K562 (cell line): ENCODE data around the gene ZSCAN21. TPM values are rescaled to one million over a fixed set of nuclear protein-coding genes. Genes with fewer than 3 reads are reported as not detected.
A peak's percentile ranks its signal among the peaks of the same experiment; 100 is the strongest.

Experiments used
- ATAC-seq: fragments of 200-7000 bp; cut with Tn5 transposase; 3 replicates; pipeline ENCODE4 v1.9.1; 2020; ENCODE audit warnings: moderate library complexity
- Bru-seq: library from RNA; stranded (reverse); fragments of 400-500 nt; gene quantifications from one replicate; lab custom pipeline; 2021; lab: Mats Ljungman, UMichigan
- BruChase-seq, 2 experiments: library from RNA; stranded (reverse); fragments of 400-500 nt; gene quantifications; one replicate each; lab custom pipeline; 2021; lab: Mats Ljungman, UMichigan
- BruUV-seq: library from RNA; stranded (reverse); fragments of 400-500 nt; replicated peaks from 2 replicates; lab custom pipeline; 2021; lab: Mats Ljungman, UMichigan
- CTCF ChIA-PET: fragments of 300-600 bp; formaldehyde crosslinking; extraction: SDS; loops from one replicate; lab custom pipeline; 2021; ENCODE audit warnings: low intra/inter-chr PET ratio; lab: Yijun Ruan, JAX
- POLR2A ChIA-PET: fragments of 300-600, 350-650 bp; sonication (Branson Sonifier 250); formaldehyde crosslinking; extraction: SDS; loops from one replicate; lab custom pipeline; 2021; ENCODE audit warnings: antibody characterized with exemption, inconsistent platforms; lab: Yijun Ruan, JAX
- DNase-seq, 4 experiments: peaks; one replicate each; pipeline versions ENCODE4 v3.0.0 to v3.0.0-alpha.2; 2011 to 2018; ENCODE audit warnings: low spot score in 3 of 4, mixed read lengths in 3 of 4; ENCODE audit errors: extremely low read depth in 1 of 4
- FAIRE-seq: peaks from 2 replicates; lab custom pipeline; 2011; peaks lifted over from hg19 to GRCh38; lab: Jason Lieb, UNC
- H2AFZ ChIP-seq: 2 replicates; pipeline ENCODE4 v1.6.0; 2011; ENCODE audit warnings: low read depth, low read length, control low read depth, inconsistent platforms
- H3K27ac ChIP-seq: fragments of 200-600 bp; 3 replicates; pipeline ENCODE4 v1.8.0; 2011; ENCODE audit warnings: low read depth, mild to moderate bottlenecking, control low read depth, inconsistent platforms, low read length, moderate library complexity, mixed read lengths; ENCODE audit errors: extremely low read depth
- H3K27me3 ChIP-seq, 2 experiments: fragments of 300-600 bp in 1 of 2; 2 replicates in 1 of 2; 3 replicates in 1 of 2; pipeline versions ENCODE4 v1.6.0 to v1.8.0; 2011; ENCODE audit warnings: inconsistent platforms in 2 of 2, low read length in 2 of 2, mild to moderate bottlenecking in 1 of 2, mixed read lengths in 1 of 2, moderate library complexity in 1 of 2; ENCODE audit not compliant: control insufficient read depth in 2 of 2, insufficient read depth in 2 of 2
- H3K36me3 ChIP-seq: fragments of 300-600 bp; 3 replicates; pipeline ENCODE4 v1.8.0; 2011; ENCODE audit warnings: mild to moderate bottlenecking, low read length, inconsistent platforms; ENCODE audit not compliant: control insufficient read depth, insufficient read depth
- H3K4me1 ChIP-seq, 2 experiments: fragments of 200-600 bp in 1 of 2; replicated peaks in 1 of 2; 2 replicates in 1 of 2; 3 replicates in 1 of 2; pipeline versions ENCODE4 v1.5.1 to v1.8.0; 2011; ENCODE audit warnings: inconsistent platforms in 2 of 2, low read length in 2 of 2, mild to moderate bottlenecking in 1 of 2, mixed read lengths in 1 of 2, moderate library complexity in 1 of 2; ENCODE audit not compliant: control insufficient read depth in 2 of 2, insufficient read depth in 2 of 2
- H3K4me2 ChIP-seq: 2 replicates; pipeline ENCODE4 v1.6.1; 2011; ENCODE audit warnings: low read length, control low read depth, inconsistent platforms, mixed read lengths; ENCODE audit not compliant: insufficient read depth
- H3K4me3 ChIP-seq: fragments of 200-600 bp; sonication (generic), shearing (Covaris generic); 2 replicates; pipeline ENCODE4 v1.5.1; 2016; ENCODE audit warnings: control low read depth, inconsistent platforms
- H3K79me2 ChIP-seq: fragments of 200-600 bp; 3 replicates; pipeline ENCODE4 v1.8.0; 2011; ENCODE audit warnings: low read length, inconsistent platforms; ENCODE audit not compliant: control insufficient read depth, insufficient read depth
- H3K9ac ChIP-seq, 2 experiments: 2 replicates each; pipeline versions ENCODE4 v1.6.0 to v1.6.1; 2011; ENCODE audit warnings: low read depth in 2 of 2, low read length in 2 of 2, control low read depth in 1 of 2, inconsistent platforms in 1 of 2, mild to moderate bottlenecking in 1 of 2, mixed read lengths in 1 of 2; ENCODE audit not compliant: insufficient read depth in 1 of 2
- H3K9me1 ChIP-seq: one replicate; pipeline ENCODE4 v1.6.0; 2011; ENCODE audit warnings: inconsistent platforms, mild to moderate bottlenecking, low read length, moderate library complexity; ENCODE audit not compliant: control insufficient read depth, insufficient read depth
- H3K9me3 ChIP-seq: replicated peaks from 2 replicates; pipeline ENCODE4 v1.5.1; 2011; ENCODE audit warnings: low read depth, low read length, inconsistent platforms; ENCODE audit not compliant: control insufficient read depth, insufficient read depth
- H4K20me1 ChIP-seq: replicated peaks from 2 replicates; pipeline ENCODE4 v1.6.1; 2011; ENCODE audit warnings: low read length, inconsistent platforms, mixed read lengths; ENCODE audit not compliant: control insufficient read depth, insufficient read depth
- E2F1 ChIP-seq: sonication (generic); formaldehyde crosslinking; IDR thresholded peaks from 2 replicates; pipeline ENCODE4 v1.8.1; 2023; ENCODE audit warnings: mild to moderate bottlenecking, missing genetic modification reagents, moderate library complexity
- FOS ChIP-seq: IDR thresholded peaks from 3 replicates; pipeline ENCODE4 v1.6.1; 2011; ENCODE audit not compliant: insufficient read length; ENCODE audit errors: extremely low read depth
- JUN ChIP-seq, 2 experiments: sonication (generic) in 1 of 2; formaldehyde crosslinking in 1 of 2; IDR thresholded peaks; 2 replicates each; pipeline versions ENCODE4 v1.6.1 to v1.8.0; 2012 to 2022; ENCODE audit warnings: borderline replicate concordance in 2 of 2, mild to moderate bottlenecking in 2 of 2, improper control_type of control experiment in 1 of 2, low read depth in 1 of 2, low read length in 1 of 2, missing genetic modification reagents in 1 of 2
- KDM5B ChIP-seq: fragments of 200-600 bp; sonication (generic); IDR thresholded peaks from 2 replicates; pipeline ENCODE4 v1.6.1; 2012; ENCODE audit warnings: low read depth, mild to moderate bottlenecking, moderate library complexity, low read length, control low read depth, inconsistent platforms; ENCODE audit not compliant: insufficient replicate concordance
- MED1 ChIP-seq: sonication (generic); formaldehyde crosslinking; IDR thresholded peaks from 2 replicates; pipeline ENCODE4 v1.8.1; 2023; ENCODE audit warnings: missing genetic modification reagents, borderline replicate concordance
- SP2 ChIP-seq: IDR thresholded peaks from 2 replicates; pipeline ENCODE4 v1.6.1; 2011; ENCODE audit warnings: mild to moderate bottlenecking, low read depth, low read length, moderate library complexity; ENCODE audit not compliant: poor library complexity, severe bottlenecking; ENCODE audit errors: extremely low read depth
- ZBTB43 ChIP-seq: sonication (generic); formaldehyde crosslinking; IDR thresholded peaks from 2 replicates; pipeline ENCODE4 v1.8.0; 2023; ENCODE audit warnings: mild to moderate bottlenecking, missing genetic modification reagents
- WGBS: fragments of 100-300 bp; shearing (Covaris generic); methylation state at CpG from one replicate; pipeline ENCODE4 v1.1.6; 2016; ENCODE audit warnings: low coverage, mixed read lengths; ENCODE audit not compliant: insufficient coverage; ENCODE audit errors: missing lambda C conversion rate; 5-methylcytosine and 5-hydroxymethylcytosine counted together
- in situ Hi-C: fragments of 300-500 bp; cut with MboI; formaldehyde crosslinking; loops from 4 replicates; pipeline ENCODE4 v1.15.0; 2018; ENCODE audit warnings: inconsistent platforms, mixed read lengths
- intact Hi-C: fragments of 100-400 bp; cut with micrococcal nuclease; formaldehyde crosslinking; loops from 2 replicates; pipeline ENCODE4 v1.14.2; 2022
- long read RNA-seq, 3 experiments: library from polyadenylated mRNA in 2 of 3; library from RNA in 1 of 3; unstranded in 2 of 3; stranded (forward) in 1 of 3; transcript quantifications; one replicate each; pipeline ENCODE4 v2.0.0, GENCODE V29; 2019 to 2022
- polyA minus RNA-seq, 3 experiments: library from RNA; depleted of rRNA, polyadenylated mRNA; stranded (reverse); fragments of >200 nt; gene quantifications; 2 replicates each; pipeline ENCODE4 v1.2.3, GENCODE V29; 2011
- polyA plus RNA-seq, 8 experiments: library from polyadenylated mRNA; depleted of rRNA in 4 of 8; stranded (reverse) in 5 of 8; unstranded in 3 of 8; fragments of >200 nt; fragmentation: Nextera tagmentation in 2 of 8; fragmentation: Illumina TruSeq in 1 of 8; extraction: Ambion mirVana in 2 of 8; extraction: Trizol in 1 of 8; gene quantifications; 2 replicates each; pipeline versions ENCODE4 v1.2.1 to v1.2.3, GENCODE V29; 2011 to 2014; ENCODE audit warnings: inconsistent platforms in 1 of 8, missing spikeins in 1 of 8
- total RNA-seq, 7 experiments: library from RNA; depleted of rRNA in 6 of 7; stranded (reverse); fragments of >200 nt in 6 of 7; fragmentation: Illumina TruSeq in 2 of 7; extraction: Trizol in 2 of 7; gene quantifications; 2 replicates each; pipeline versions ENCODE4 v1.2.1 to v1.2.3, GENCODE V29; 2011 to 2021; ENCODE audit warnings: low replicate concordance in 1 of 7

The ZSCAN21 gene
- 19.2 and 21.8 TPM in 2 replicates for total RNA-seq (2011; cell fraction: chromatin; rRNA removed; ENCODE audit: low replicate concordance)
- 12.0 and 13.5 TPM in 2 replicates for total RNA-seq (2011; cell fraction: nucleolus; rRNA removed)
- 9.1 and 13.6 TPM in 2 replicates for total RNA-seq (2011; cell fraction: nucleoplasm; rRNA removed)
- total RNA-seq (2014; rRNA removed) (13.8 and 14.0 TPM in 2 replicates), total RNA-seq (2014; rRNA removed; fragmentation: Illumina TruSeq; extraction: Trizol) (13.2 and 14.1 TPM in 2 replicates), total RNA-seq (2015; rRNA removed; fragmentation: Illumina TruSeq; extraction: Trizol) (11.6 and 12.2 TPM in 2 replicates), total RNA-seq (2021) (12.7 and 13.8 TPM in 2 replicates), polyA plus RNA-seq (2011; rRNA removed) (9.5 and 13.4 TPM in 2 replicates), polyA plus RNA-seq (2014; fragmentation: Illumina TruSeq; extraction: Trizol) (13.5 and 15.5 TPM in 2 replicates), polyA plus RNA-seq (2014; fragmentation: Nextera tagmentation; extraction: Ambion mirVana) (1 to 10 TPM; 5.9 to 6.9 TPM), polyA plus RNA-seq (2014; rRNA removed) (11.6 and 11.8 TPM in 2 replicates), polyA minus RNA-seq (2011; rRNA and poly(A)+ RNA removed) (8.2 and 9.7 TPM in 2 replicates), Bru-seq, nascent RNA (percentile 65 among the genes with signal in this experiment), BruChase-seq, experiment 1, labeled RNA remaining after a 2-hour chase (percentile 68 among the genes with signal in this experiment), BruChase-seq, experiment 2, labeled RNA remaining after a 6-hour chase (percentile 68 among the genes with signal in this experiment)
- polyA plus RNA-seq (2011; cell fraction: cytosol; rRNA removed): 6.7 and 9.5 TPM in 2 replicates
- 7.4 and 7.8 TPM in 2 replicates for polyA plus RNA-seq (2011; cell fraction: nucleus; rRNA removed)
- polyA plus RNA-seq (2012): 7.7 and 8.5 TPM in 2 replicates
- 3.5 and 5.0 TPM in 2 replicates for polyA minus RNA-seq (2011; cell fraction: cytosol; rRNA and poly(A)+ RNA removed)
- polyA minus RNA-seq (2011; cell fraction: nucleus; rRNA and poly(A)+ RNA removed): 2.6 and 3.2 TPM in 2 replicates
- long read RNA-seq, experiment 1, transcript ZSCAN21-201 (4 exons, 2,005 nt): major isoform, 6 of 44 reads
- long read RNA-seq, experiment 1, partial matches to known transcripts: 14 of 44 reads
- long read RNA-seq, experiment 1, other reads (novel, unspliced or antisense): 23 of 44 reads
- long read RNA-seq, experiment 2, partial matches to known transcripts: 1 of 7 reads
- long read RNA-seq, experiment 2, other reads (novel, unspliced or antisense): 5 of 7 reads
- long read RNA-seq, experiment 3, transcript ZSCAN21-201 (4 exons, 2,005 nt): major isoform, 9 of 20 reads
- long read RNA-seq, experiment 3, partial matches to known transcripts: 3 of 20 reads
- long read RNA-seq, experiment 3, other reads (novel, unspliced or antisense): 8 of 20 reads

- H3K4me2 ChIP-seq: peak within 1 kb of the TSS; percentile 89
- ChIA-PET POLR2A (interaction anchor here (0.7 to 1.6 kb wide), 7 partner anchors 8 to 33 kb away, joined by 3 to 6 read pairs (median 5); no protein-coding TSS in a partner anchor), CTCF (interaction anchor here (0.5 to 0.9 kb wide), 3 partner anchors 13 to 61 kb away, joined by 3 to 4 read pairs (median 3); no protein-coding TSS in a partner anchor)
- peaks cover 3 to 14% of the 10 kb centered on the region in 2 experiments; a peak in 3 of 5 replicates for H3K4me1 ChIP-seq
- no peaks in the 10 kb centered on the region for H4K20me1 ChIP-seq
- H3K79me2 ChIP-seq: peaks cover 10% of the 10 kb centered on the region
- peak within 1 kb of the TSS; percentile 99 for H2AFZ ChIP-seq
- no peaks in the 10 kb centered on the region for H3K9me1 ChIP-seq
- H3K9me3 ChIP-seq: 0 out of 2 replicates have a peak, but pooled peaks cover 2% of the 10 kb centered on the region
- ATAC-seq (peak; percentile 96), DNase-seq (peak; percentile 93 to 97 (median 96)), FAIRE-seq (peak; percentile 76)
- H3K27ac ChIP-seq: peak within 1 kb of the TSS; percentile 77
- H3K27me3 ChIP-seq: no peaks in the 10 kb centered on the region
- peak within 1 kb of the TSS; percentile 88 for H3K4me3 ChIP-seq
- H3K36me3 ChIP-seq: peaks cover 3% of the 10 kb centered on the region; the same call in 1 of the 3 replicates
- in situ Hi-C loops (no loop called here), intact Hi-C loops (loop anchor here (2.0 to 5.0 kb wide), 3 partner anchors 31 to 137 kb away; partner anchors contain the start of genes MBLAC1 and ZNF3)
- WGBS: 4% methylated on average over 46 of the region's 47 CpGs
- TSS peak; percentile 81 for BruUV-seq
- H3K9ac ChIP-seq: peak within 1 kb of the TSS; percentile 79 to 95
- TF ChIP-seq KDM5B (peak; percentile 86), ZBTB43 (CRISPR knock-in tag) (no peak), FOS (no peak), JUN (IDR thresholded peaks at IDR 0.05; ENCODE audit: borderline replicate concordance, low read depth, low read length) (no peak), JUN (CRISPR knock-in tag; IDR thresholded peaks at IDR 0.05; ENCODE audit: borderline replicate concordance) (no peak), SP2 (peak; percentile 83), E2F1 (CRISPR knock-in tag) (0 out of 2 replicates have a peak, but pooled peaks have one; percentile 31), MED1 (CRISPR knock-in tag) (no peak)
Measured at GRCh38 chr7:100049441-100050291, at the start of gene ZSCAN21. ZSCAN21 (plus strand) TSS chr7:100049774; CDS start chr7:100057007, 7,233 bp downstream.
